Measurements from ENCODE around the gene FOXD4L6. TPM values are rescaled to one million over a fixed set of nuclear protein-coding genes. Genes with fewer than 3 reads are reported as not detected.
"Not testable (repeated sequence)": the region's sequence is repeated elsewhere in the genome, so short reads cannot be mapped to it uniquely, and the experiment has no call there.

FOXD4L6 gene
- total RNA-seq, 1 donor from 2014 or later: not detected

DNA sequence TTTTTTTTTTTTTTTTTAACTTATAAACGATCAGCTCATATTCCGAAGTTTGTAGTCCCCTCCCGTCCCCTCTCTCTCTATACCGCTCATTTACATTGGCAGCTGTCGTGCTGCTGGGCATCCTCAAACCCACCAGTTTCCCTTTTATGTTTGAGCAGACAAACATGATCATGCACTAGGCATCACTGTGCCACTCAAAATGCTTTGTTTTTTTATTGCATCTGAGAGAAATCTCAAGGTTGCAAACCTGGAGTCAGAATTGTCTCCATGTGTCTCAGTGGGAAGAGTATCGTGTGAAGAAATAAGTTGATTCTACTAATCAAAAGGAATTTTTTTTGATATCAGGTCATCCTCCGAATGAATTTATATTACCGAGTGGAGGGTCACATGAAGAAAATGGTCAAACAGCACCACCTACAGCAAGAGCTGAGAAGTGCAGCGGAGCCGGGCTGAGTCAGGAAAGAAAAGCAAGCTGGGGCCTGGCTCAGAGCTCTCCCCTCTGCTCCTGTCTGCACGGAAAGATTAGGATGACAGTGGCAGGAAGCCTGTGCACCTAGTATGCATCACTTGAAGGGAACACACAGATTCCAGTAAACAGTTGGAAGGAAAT lies 39.9 kb downstream of the FOXD4L6 start:
- TF ChIP-seq, protein P1, sequence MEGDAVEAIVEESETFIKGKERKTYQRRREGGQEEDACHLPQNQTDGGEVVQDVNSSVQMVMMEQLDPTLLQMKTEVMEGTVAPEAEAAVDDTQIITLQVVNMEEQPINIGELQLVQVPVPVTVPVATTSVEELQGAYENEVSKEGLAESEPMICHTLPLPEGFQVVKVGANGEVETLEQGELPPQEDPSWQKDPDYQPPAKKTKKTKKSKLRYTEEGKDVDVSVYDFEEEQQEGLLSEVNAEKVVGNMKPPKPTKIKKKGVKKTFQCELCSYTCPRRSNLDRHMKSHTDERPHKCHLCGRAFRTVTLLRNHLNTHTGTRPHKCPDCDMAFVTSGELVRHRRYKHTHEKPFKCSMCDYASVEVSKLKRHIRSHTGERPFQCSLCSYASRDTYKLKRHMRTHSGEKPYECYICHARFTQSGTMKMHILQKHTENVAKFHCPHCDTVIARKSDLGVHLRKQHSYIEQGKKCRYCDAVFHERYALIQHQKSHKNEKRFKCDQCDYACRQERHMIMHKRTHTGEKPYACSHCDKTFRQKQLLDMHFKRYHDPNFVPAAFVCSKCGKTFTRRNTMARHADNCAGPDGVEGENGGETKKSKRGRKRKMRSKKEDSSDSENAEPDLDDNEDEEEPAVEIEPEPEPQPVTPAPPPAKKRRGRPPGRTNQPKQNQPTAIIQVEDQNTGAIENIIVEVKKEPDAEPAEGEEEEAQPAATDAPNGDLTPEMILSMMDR (IDR thresholded peaks at IDR 0.05; ENCODE audit: insufficient read depth, low read length, severe bottlenecking): peak; percentile 23
- not testable (repeated sequence) for DNase-seq (ENCODE audit: low read depth); H3K27me3 ChIP-seq (ENCODE audit: control insufficient read depth, insufficient read depth, low read length); H3K36me3 ChIP-seq (ENCODE audit: control insufficient read depth, insufficient read depth, low read length); FAIRE-seq; H3K4me3 ChIP-seq (ENCODE audit: low read depth, low read length)

DNA sequence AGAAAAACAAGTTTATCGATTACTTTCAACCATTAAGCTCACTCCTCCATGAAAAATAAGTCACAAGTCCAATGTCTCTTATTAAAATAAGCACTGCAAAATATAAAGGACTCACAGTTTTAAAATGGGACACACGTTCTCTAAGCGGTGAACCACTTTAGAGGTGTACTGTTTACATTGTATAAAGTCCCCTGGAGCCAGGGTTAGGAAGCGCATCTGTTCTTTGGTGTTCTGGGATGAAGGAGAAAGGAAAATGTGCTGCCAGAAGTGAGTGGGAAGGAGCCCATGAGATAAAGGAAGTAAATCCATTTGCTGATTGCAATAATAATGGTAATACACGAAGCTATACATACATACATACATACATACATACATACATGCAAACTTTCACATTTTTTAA lies 40.6 kb downstream of the FOXD4L6 start:
- FAIRE-seq: not testable (repeated sequence)

GRCh38 chr9:41087157-41087780 lies 41.2 kb downstream of the FOXD4L6 start:
- DNase-seq (ENCODE audit: low read depth); H3K4me3 ChIP-seq (ENCODE audit: low read depth, low read length); H3K27me3 ChIP-seq (ENCODE audit: control insufficient read depth, insufficient read depth, low read length); FAIRE-seq; H3K36me3 ChIP-seq (ENCODE audit: control insufficient read depth, insufficient read depth, low read length): not testable (repeated sequence)

More for the DNA sequence above, 40.6 kb downstream of the FOXD4L6 start:
- not testable (repeated sequence) for H3K4me3 ChIP-seq (ENCODE audit: low read depth, low read length); DNase-seq (ENCODE audit: low read depth); H3K36me3 ChIP-seq (ENCODE audit: control insufficient read depth, insufficient read depth, low read length); H3K27me3 ChIP-seq (ENCODE audit: control insufficient read depth, insufficient read depth, low read length)

DNA sequence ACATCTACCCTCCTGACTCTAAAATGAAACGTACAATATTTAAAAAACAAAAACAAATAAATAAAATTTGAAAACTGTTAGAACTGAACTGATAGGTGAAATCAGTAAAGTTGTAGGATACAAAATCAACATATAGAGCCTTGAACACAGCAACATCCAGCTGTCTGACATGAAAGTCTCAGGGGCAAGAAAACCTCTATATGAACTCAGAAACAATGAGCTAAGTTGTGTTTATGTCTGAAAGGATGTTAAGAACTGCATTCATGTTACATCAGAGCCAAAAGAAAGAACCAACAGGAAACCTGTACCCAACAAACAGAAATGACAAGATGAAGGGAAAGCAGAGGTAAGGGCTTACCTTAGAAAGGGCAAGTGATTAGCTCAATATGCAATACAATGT lies 41.8 kb downstream of the FOXD4L6 start:
- not testable (repeated sequence) for FAIRE-seq; H3K4me3 ChIP-seq (ENCODE audit: low read depth, low read length); H3K36me3 ChIP-seq (ENCODE audit: control insufficient read depth, insufficient read depth, low read length); H3K27me3 ChIP-seq (ENCODE audit: control insufficient read depth, insufficient read depth, low read length); DNase-seq (ENCODE audit: low read depth)

GRCh38 chr9:41086215-41086614 lies 42.3 kb downstream of the FOXD4L6 start:
- H3K36me3 ChIP-seq (ENCODE audit: control insufficient read depth, insufficient read depth, low read length); FAIRE-seq; H3K27me3 ChIP-seq (ENCODE audit: control insufficient read depth, insufficient read depth, low read length); H3K4me3 ChIP-seq (ENCODE audit: low read depth, low read length); DNase-seq (ENCODE audit: low read depth): not testable (repeated sequence)

DNA sequence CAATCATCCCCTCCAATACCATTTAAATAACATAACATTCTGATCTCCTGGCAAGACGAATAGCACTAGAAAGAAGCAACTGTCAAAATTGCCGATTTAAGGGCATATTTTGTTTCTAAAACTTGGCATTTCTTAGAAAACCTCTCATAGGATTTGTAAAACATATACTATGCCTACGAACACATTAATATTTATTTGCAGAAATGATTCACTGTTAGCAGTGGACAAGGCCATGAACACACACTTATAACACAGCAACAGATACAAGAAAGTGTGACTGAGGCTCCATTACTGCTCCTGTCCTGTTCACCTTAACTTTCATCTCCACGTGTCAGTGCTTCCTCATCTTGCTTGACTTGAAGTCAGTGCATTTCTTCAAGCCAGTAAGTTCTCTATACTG lies 46.1 kb downstream of the FOXD4L6 start:
- peak; percentile 7 for DNase-seq (ENCODE audit: low read depth)
- H3K4me3 ChIP-seq (ENCODE audit: low read depth, low read length); FAIRE-seq; H3K36me3 ChIP-seq (ENCODE audit: control insufficient read depth, insufficient read depth, low read length); H3K27me3 ChIP-seq (ENCODE audit: control insufficient read depth, insufficient read depth, low read length): not testable (repeated sequence)

DNA sequence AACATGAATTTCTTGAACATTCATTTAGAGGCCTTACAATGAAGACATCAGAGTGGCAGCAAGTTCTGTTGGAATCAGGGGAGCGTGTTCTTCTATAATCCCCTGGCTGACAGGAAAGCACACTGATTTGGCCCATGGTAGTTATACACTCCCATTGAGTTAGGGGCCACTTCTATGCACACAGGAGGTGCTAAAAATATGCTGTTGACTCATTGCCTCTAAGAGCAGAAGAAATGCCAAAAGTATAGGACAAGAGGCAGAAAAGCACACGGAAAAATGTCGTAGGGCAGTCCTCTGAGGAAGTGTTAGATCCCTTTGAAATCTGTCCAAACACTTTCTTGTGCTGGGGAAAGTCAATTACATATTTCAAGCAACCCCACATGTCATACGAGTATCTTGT lies 49.0 kb downstream of the FOXD4L6 start:
- H3K4me3 ChIP-seq (ENCODE audit: low read depth, low read length); H3K27me3 ChIP-seq (ENCODE audit: control insufficient read depth, insufficient read depth, low read length); FAIRE-seq; DNase-seq (ENCODE audit: low read depth); H3K36me3 ChIP-seq (ENCODE audit: control insufficient read depth, insufficient read depth, low read length): not testable (repeated sequence)

DNA sequence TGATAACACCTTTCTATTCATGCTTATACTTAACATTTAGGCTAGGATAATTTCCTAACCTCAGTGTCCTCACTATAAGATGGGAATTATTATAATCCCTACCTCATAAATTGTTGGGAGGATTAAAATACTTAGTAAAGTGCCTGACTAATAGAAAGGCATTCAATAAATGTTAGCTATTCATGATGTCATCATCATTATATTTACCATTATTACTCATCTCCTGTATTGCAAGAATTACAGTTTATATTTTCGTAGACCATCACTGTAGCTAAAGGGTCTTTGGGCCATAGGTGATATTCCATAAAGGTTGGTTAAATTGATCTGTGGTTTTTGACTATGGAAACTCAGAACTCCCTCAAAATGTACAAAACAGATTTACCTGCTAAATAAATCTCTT lies 50.9 kb downstream of the FOXD4L6 start:
- FAIRE-seq; H3K4me3 ChIP-seq (ENCODE audit: low read depth, low read length); H3K27me3 ChIP-seq (ENCODE audit: control insufficient read depth, insufficient read depth, low read length); H3K36me3 ChIP-seq (ENCODE audit: control insufficient read depth, insufficient read depth, low read length): not testable (repeated sequence)
- peak; percentile 74 for DNase-seq (ENCODE audit: low read depth)

Other genes starting within 250 kb of the FOXD4L6 start
- 9.0 and 11.0 TPM in 2 replicates for gene ZNG1F, start 60.6 kb upstream of the FOXD4L6 start, total RNA-seq

Data from bronchial epithelial cell (primary cell).